Natural killer cell (primary cell): ENCODE measurements around the gene DDX21. TPM values are rescaled to one million over a fixed set of nuclear protein-coding genes. Genes with fewer than 3 reads are reported as not detected.
"Not testable (repeated sequence)": the region's sequence is repeated elsewhere in the genome, so short reads cannot be mapped to it uniquely, and the experiment has no call there.

ENCODE experiments used
- ATAC-seq, 3 donors: fragments of 150-1000 bp in 2 of 3; fragments of 200-7000 bp in 1 of 3; cut with Tn5 transposase; 1 replicate in 1 of 3; 2 replicates in 2 of 3; pipeline ENCODE4 v1.10.0; 2021; ENCODE audit warnings: mild to moderate bottlenecking in 2 of 3, moderate library complexity in 2 of 3
- DNase-seq, 2 donors: peaks; one replicate each; pipeline versions ENCODE4 v3.0.0 to v3.0.0-alpha.2; 2013 to 2021; ENCODE audit warnings: mixed read lengths in 1 of 2
- H3K27ac ChIP-seq: one replicate; pipeline ENCODE4 v1.5.1; 2013; ENCODE audit warnings: mild to moderate bottlenecking, low read length
- H3K27me3 ChIP-seq: one replicate; pipeline ENCODE4 v1.6.1; 2013; ENCODE audit warnings: low read length; ENCODE audit not compliant: control insufficient read depth, insufficient read depth
- H3K36me3 ChIP-seq: one replicate; pipeline ENCODE4 v1.6.1; 2013; ENCODE audit warnings: low read length; ENCODE audit not compliant: control insufficient read depth, insufficient read depth
- H3K4me1 ChIP-seq: one replicate; pipeline ENCODE4 v1.6.1; 2013; ENCODE audit warnings: low read length; ENCODE audit not compliant: control insufficient read depth, insufficient read depth
- H3K4me3 ChIP-seq: one replicate; pipeline ENCODE4 v1.5.1; 2013; ENCODE audit warnings: low read length
- H3K9me3 ChIP-seq: one replicate; pipeline ENCODE4 v1.6.1; 2013; ENCODE audit warnings: low read length; ENCODE audit not compliant: control insufficient read depth, insufficient read depth
- H3K27ac Mint-ChIP-seq, 2 donors: one replicate each; pipeline ENCODE4 v1.8.0; 2022; ENCODE audit warnings: mild to moderate bottlenecking in 2 of 2, mixed read lengths in 2 of 2, moderate library complexity in 1 of 2
- H3K27me3 Mint-ChIP-seq, 2 donors: one replicate each; pipeline ENCODE4 v1.8.0; 2022; ENCODE audit warnings: low read depth in 2 of 2, mixed read lengths in 2 of 2
- H3K36me3 Mint-ChIP-seq: one replicate; pipeline ENCODE4 v1.8.0; 2022; ENCODE audit warnings: mixed read lengths
- H3K4me1 Mint-ChIP-seq, 2 donors: one replicate each; pipeline ENCODE4 v1.8.0; 2022; ENCODE audit warnings: mixed read lengths in 2 of 2
- H3K4me3 Mint-ChIP-seq: one replicate; pipeline ENCODE4 v1.8.0; 2022; ENCODE audit warnings: mild to moderate bottlenecking, moderate library complexity, mixed read lengths
- H3K9me3 Mint-ChIP-seq, 2 donors: one replicate each; pipeline ENCODE4 v1.8.0; 2022; ENCODE audit warnings: mixed read lengths in 2 of 2
- WGBS: methylation state at CpG from one replicate; pipeline ENCODE4 v1.1.7; 2013; ENCODE audit warnings: missing lambda C conversion rate; ENCODE audit not compliant: insufficient coverage; 5-methylcytosine and 5-hydroxymethylcytosine counted together
- intact Hi-C: fragments of 100-400 bp; cut with micrococcal nuclease; formaldehyde crosslinking; loops from one replicate; pipeline ENCODE4 v1.14.2; 2022
- total RNA-seq, 4 donors: library from RNA; stranded (reverse); fragments of 120-200 nt in 1 of 4; gene quantifications; one replicate each; pipeline versions ENCODE4 v1.2.3 to v1.2.4, GENCODE V29; 2013 to 2022
- TF ChIP-seq, protein P1 (sequence below): fragments of 200-600 bp; IDR thresholded peaks from one replicate; pipeline ENCODE4 v1.8.0; 2022; ENCODE audit warnings: antibody characterized with exemption

DDX21 gene
- total RNA-seq, 3 donors from 2014 or later (not counting 1 experiment from before 2014, with no cell fraction given), result 59.0 to 62.1 (median 59.8) TPM

DNA sequence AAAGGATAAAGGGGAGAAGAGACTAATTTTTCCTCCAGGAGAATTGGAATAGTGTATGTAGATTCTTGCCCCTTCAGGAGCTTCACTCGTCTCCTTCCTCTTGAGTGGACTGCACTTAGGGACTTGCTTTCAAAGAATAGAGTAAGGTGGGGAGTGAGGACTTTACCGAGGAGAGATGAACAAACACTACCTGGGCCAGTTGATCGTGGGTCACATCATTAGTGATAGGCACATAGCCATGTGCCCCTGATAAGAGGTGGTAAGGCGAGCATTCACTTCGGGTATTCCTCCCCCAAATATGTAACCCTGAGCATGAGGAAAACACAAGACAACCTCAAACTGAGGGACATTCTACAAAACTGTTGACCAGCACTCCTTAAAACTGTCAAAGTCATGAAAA, 18.0 kb downstream of the DDX21 start:
- H3K9me3 Mint-ChIP-seq, result no peaks in the 10 kb centered on the region
- ATAC-seq, result no peak
- no peak for DNase-seq
- peaks cover 0 to 6% of the 10 kb centered on the region in 2 donors for H3K4me1 Mint-ChIP-seq
- TF ChIP-seq, protein P1, sequence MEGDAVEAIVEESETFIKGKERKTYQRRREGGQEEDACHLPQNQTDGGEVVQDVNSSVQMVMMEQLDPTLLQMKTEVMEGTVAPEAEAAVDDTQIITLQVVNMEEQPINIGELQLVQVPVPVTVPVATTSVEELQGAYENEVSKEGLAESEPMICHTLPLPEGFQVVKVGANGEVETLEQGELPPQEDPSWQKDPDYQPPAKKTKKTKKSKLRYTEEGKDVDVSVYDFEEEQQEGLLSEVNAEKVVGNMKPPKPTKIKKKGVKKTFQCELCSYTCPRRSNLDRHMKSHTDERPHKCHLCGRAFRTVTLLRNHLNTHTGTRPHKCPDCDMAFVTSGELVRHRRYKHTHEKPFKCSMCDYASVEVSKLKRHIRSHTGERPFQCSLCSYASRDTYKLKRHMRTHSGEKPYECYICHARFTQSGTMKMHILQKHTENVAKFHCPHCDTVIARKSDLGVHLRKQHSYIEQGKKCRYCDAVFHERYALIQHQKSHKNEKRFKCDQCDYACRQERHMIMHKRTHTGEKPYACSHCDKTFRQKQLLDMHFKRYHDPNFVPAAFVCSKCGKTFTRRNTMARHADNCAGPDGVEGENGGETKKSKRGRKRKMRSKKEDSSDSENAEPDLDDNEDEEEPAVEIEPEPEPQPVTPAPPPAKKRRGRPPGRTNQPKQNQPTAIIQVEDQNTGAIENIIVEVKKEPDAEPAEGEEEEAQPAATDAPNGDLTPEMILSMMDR, result no peak
- intact Hi-C loops, result no loop called here
- H3K36me3 Mint-ChIP-seq, result peaks cover 21% of the 10 kb centered on the region
- Histone ChIP-seq H3K4me1 (no peaks in the 10 kb centered on the region), H3K9me3 (no peaks in the 10 kb centered on the region), H3K27ac (no peak overlapping the region), H3K36me3 (peaks cover 94% of the 10 kb centered on the region), H3K4me3 (no peak overlapping the region), H3K27me3 (no peaks in the 10 kb centered on the region)
- H3K27me3 Mint-ChIP-seq, result no peaks in the 10 kb centered on the region
- WGBS, result 95% methylated on average over 3 of the region's 5 CpGs
- no peak overlapping the region for H3K27ac Mint-ChIP-seq
- no peak overlapping the region for H3K4me3 Mint-ChIP-seq

DNA sequence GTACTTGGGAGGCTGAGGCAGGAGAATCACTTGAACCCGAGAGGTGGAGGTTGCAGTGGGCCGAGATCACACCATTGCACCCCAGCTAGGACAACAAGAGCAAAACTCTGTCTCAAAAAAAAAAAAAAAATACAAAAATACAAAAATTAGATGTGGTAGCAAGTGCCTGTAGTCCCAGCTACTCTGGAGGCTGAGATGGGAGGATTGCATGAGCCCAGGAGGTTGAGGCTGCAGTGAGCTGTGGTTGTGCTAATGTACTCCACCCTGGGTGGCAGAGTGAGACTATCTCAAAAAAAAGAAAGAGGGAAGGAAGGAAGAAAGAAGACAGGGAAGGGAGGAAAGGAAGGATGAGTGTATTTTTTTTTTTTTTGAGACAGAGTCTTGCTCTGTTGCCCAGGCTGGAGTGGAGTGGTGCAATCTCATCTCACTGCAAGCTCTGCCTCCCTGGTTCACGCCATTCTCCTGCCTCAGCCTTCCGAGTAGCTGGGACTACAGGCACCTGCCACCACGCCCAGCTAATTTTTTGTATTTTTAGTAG, 20.0 kb downstream of the DDX21 start:
- H3K4me3 Mint-ChIP-seq, H3K9me3 ChIP-seq, H3K27me3 ChIP-seq, H3K27ac ChIP-seq, H3K4me1 Mint-ChIP-seq, H3K27ac Mint-ChIP-seq, intact Hi-C loops, H3K27me3 Mint-ChIP-seq, H3K9me3 Mint-ChIP-seq, H3K4me1 ChIP-seq, DNase-seq, H3K4me3 ChIP-seq, ATAC-seq: not testable (repeated sequence)
- H3K36me3 ChIP-seq, result peaks cover 89% of the 10 kb centered on the region
- H3K36me3 Mint-ChIP-seq, result peaks cover 21% of the 10 kb centered on the region
- 92% methylated on average over 2 of the region's 5 CpGs for WGBS

DNA sequence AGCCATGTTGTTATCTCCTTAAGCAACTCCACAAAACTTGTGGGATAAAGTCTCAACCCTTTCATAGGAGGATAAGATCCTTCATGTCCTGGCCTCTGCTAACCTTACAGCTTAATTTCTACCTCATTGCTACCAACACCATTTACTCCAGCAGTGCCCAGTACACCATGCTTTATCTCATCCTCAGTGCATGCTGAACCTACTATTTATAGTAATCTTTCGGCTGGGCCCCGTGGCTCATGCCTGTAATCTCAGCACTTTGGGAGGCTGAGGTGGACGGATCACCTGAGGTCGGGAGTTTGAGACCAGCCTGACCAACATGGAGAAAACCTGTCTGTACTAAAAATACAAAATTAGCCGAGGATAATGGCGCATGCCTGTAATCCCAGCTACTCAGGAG, 23.8 kb downstream of the DDX21 start:
- H3K27ac ChIP-seq, H3K27me3 Mint-ChIP-seq, H3K27ac Mint-ChIP-seq, ATAC-seq, H3K9me3 Mint-ChIP-seq, H3K36me3 Mint-ChIP-seq, H3K4me3 ChIP-seq, H3K9me3 ChIP-seq, H3K27me3 ChIP-seq, H3K4me3 Mint-ChIP-seq, H3K4me1 ChIP-seq, DNase-seq, intact Hi-C loops, H3K4me1 Mint-ChIP-seq: not testable (repeated sequence)
- 98% methylated on average over 6 of the region's 6 CpGs for WGBS
- H3K36me3 ChIP-seq, result peaks cover 84% of the 10 kb centered on the region

DNA sequence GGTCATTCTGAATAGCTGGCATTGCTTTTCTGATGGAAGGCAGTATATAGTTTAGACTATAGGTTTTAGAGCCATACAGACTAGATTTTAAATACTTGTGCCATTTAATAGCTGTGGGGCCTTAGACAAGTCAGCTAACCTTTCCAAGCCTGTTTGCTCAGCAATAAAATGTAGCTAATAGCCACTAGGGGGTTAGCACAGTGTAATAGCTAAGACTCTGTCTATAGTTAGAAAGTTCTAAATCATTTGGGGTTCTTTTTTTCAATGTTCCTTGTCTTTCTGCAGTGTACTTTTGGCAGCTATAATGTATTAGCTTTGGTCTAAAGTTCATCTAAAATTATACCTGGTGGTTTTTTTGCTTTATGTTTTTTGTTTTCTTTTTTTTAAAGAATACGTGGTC, 25.1 kb downstream of the DDX21 start:
- peak in 2 of 3 donors; percentile 27 to 48 for ATAC-seq
- no CpG with 5 or more reads among the region's 1 CpG for WGBS
- intact Hi-C loops, result no loop called here

More for the DNA sequence above, 25.1 kb downstream of the DDX21 start:
- peaks cover 72% of the 10 kb centered on the region for H3K36me3 ChIP-seq
- TF ChIP-seq, protein P1, result no peak
- Mint-ChIP-seq H3K4me1 (no peaks in the 10 kb centered on the region), H3K4me3 (no peak overlapping the region), H3K9me3 (no peaks in the 10 kb centered on the region), H3K27me3 (no peaks in the 10 kb centered on the region), H3K27ac (no peak overlapping the region), H3K36me3 (peaks cover 9% of the 10 kb centered on the region)
- no peaks in the 10 kb centered on the region for H3K27me3 ChIP-seq
- no peak for DNase-seq
- no peak overlapping the region for H3K27ac ChIP-seq
- no peak overlapping the region for H3K4me3 ChIP-seq
- no peaks in the 10 kb centered on the region for H3K9me3 ChIP-seq
- H3K4me1 ChIP-seq, result no peaks in the 10 kb centered on the region
